Fibroblast of lung (primary cell): ENCODE measurements around the gene C2orf78. TPM values are rescaled to one million over a fixed set of nuclear protein-coding genes. Genes with fewer than 3 reads are reported as not detected.

ENCODE experiments used
- DNase-seq, 2 donors: peaks; one replicate each; pipeline versions ENCODE4 v3.0.0 to v3.0.0-alpha.2; 2010; ENCODE audit warnings: low read depth in 2 of 2
- H2AFZ ChIP-seq: 2 replicates; pipeline ENCODE4 v1.5.1; 2012; ENCODE audit warnings: low read length, control low read depth, inconsistent platforms
- H3K27ac ChIP-seq: 2 replicates; pipeline ENCODE4 v1.5.1; 2011; ENCODE audit warnings: low read length, control low read depth; ENCODE audit not compliant: insufficient read depth
- H3K27me3 ChIP-seq: 2 replicates; pipeline ENCODE4 v1.5.1; 2011; ENCODE audit warnings: mild to moderate bottlenecking, low read length; ENCODE audit not compliant: control insufficient read depth, insufficient read depth
- H3K36me3 ChIP-seq: 2 replicates; pipeline ENCODE4 v1.5.1; 2011; ENCODE audit warnings: low read length; ENCODE audit not compliant: control insufficient read depth, insufficient read depth
- H3K4me1 ChIP-seq: 2 replicates; pipeline ENCODE4 v1.5.1; 2011; ENCODE audit warnings: low read length; ENCODE audit not compliant: control insufficient read depth, insufficient read depth; ENCODE audit errors: extremely low read depth
- H3K4me2 ChIP-seq: 2 replicates; pipeline ENCODE4 v1.5.1; 2011; ENCODE audit warnings: low read length, control low read depth; ENCODE audit not compliant: insufficient read depth; ENCODE audit errors: extremely low read depth
- H3K4me3 ChIP-seq, 4 experiments: fragments of 200-600 bp in 1 of 4; sonication (generic) in 1 of 4; replicated peaks in 1 of 4; 2 replicates each; pipeline ENCODE4 v1.5.1; 2011 to 2016; ENCODE audit warnings: low read length in 4 of 4, low read depth in 3 of 4, mild to moderate bottlenecking in 3 of 4, control low read depth in 2 of 4, inconsistent platforms in 1 of 4, mixed read lengths in 1 of 4; ENCODE audit not compliant: insufficient read depth in 1 of 4; ENCODE audit errors: control extremely low read depth in 1 of 4
- H3K79me2 ChIP-seq: 2 replicates; pipeline ENCODE4 v1.5.1; 2012; ENCODE audit warnings: mild to moderate bottlenecking, low read length, inconsistent platforms; ENCODE audit not compliant: control insufficient read depth, insufficient read depth
- H3K9ac ChIP-seq: 2 replicates; pipeline ENCODE4 v1.5.1; 2011; ENCODE audit warnings: mild to moderate bottlenecking, low read length, control low read depth; ENCODE audit not compliant: insufficient read depth
- H3K9me3 ChIP-seq: 2 replicates; pipeline ENCODE4 v1.5.1; 2012; ENCODE audit warnings: low read depth, low read length; ENCODE audit not compliant: control insufficient read depth, insufficient read depth
- H4K20me1 ChIP-seq: 2 replicates; pipeline ENCODE4 v1.5.1; 2011; ENCODE audit warnings: low read length; ENCODE audit not compliant: control insufficient read depth, insufficient read depth; ENCODE audit errors: extremely low read depth
- CTCF ChIP-seq, 2 donors: IDR thresholded peaks in 1 of 2; conservative IDR thresholded peaks in 1 of 2; 1 replicate in 1 of 2; 2 replicates in 1 of 2; pipeline ENCODE4 v1.5.1; 2011 to 2012; ENCODE audit warnings: low read length in 2 of 2, control low read depth in 1 of 2, inconsistent platforms in 1 of 2, low read depth in 1 of 2, mild to moderate bottlenecking in 1 of 2
- EZH2 ChIP-seq: IDR thresholded peaks from 2 replicates; pipeline ENCODE4 v1.5.1; 2012; ENCODE audit warnings: low read length, control low read depth, mild to moderate bottlenecking; ENCODE audit errors: missing control alignments
- polyA plus RNA-seq, 2 donors: library from polyadenylated mRNA; depleted of rRNA in 1 of 2; stranded (reverse) in 1 of 2; unstranded in 1 of 2; fragments of >200 nt; gene quantifications; 2 replicates each; pipeline ENCODE4 v1.2.1, GENCODE V29; 2011 to 2012; ENCODE audit warnings: missing spikeins in 1 of 2
- total RNA-seq: library from RNA; depleted of rRNA; stranded (reverse); fragments of >200 nt; gene quantifications from 2 replicates; pipeline ENCODE4 v1.2.1, GENCODE V29; 2014

C2orf78 gene
- total and polyA plus RNA-seq, 2 donors (not counting 1 experiment from before 2014, with no cell fraction given), result not detected

- Histone ChIP-seq H3K4me3 (no peak overlapping the region), H3K27me3 (peaks cover 3% of the 10 kb centered on the region), H3K36me3 (no peaks in the 10 kb centered on the region), H3K9ac (no peak overlapping the region), H3K27ac (no peak overlapping the region), H2AFZ (no peak overlapping the region), H3K79me2 (no peaks in the 10 kb centered on the region), H3K4me1 (no peaks in the 10 kb centered on the region), H4K20me1 (no peaks in the 10 kb centered on the region), H3K9me3 (no peaks in the 10 kb centered on the region), H3K4me2 (no peak overlapping the region)
- no peak for DNase-seq
- TF ChIP-seq CTCF (conservative IDR thresholded peaks at IDR 0.05 in 1 of 2, IDR thresholded peaks at IDR 0.05 in 1 of 2; ENCODE audit: low read depth in 1 of 2, low read length in 2 of 2) (no peak), EZH2 (no peak)
These were observed 37.2 kb downstream of the C2orf78 start for GRCh38 chr2:73821227-73821626.

GRCh38 chr2:73821669-73822068, 37.7 kb downstream of the C2orf78 start:
- Histone ChIP-seq H4K20me1 (no peaks in the 10 kb centered on the region), H3K4me3 (no peak overlapping the region), H3K9me3 (no peaks in the 10 kb centered on the region), H3K27ac (no peak overlapping the region), H3K4me1 (no peaks in the 10 kb centered on the region), H2AFZ (no peak overlapping the region), H3K36me3 (no peaks in the 10 kb centered on the region), H3K9ac (no peak overlapping the region), H3K79me2 (no peaks in the 10 kb centered on the region), H3K4me2 (no peak overlapping the region), H3K27me3 (peaks cover 3% of the 10 kb centered on the region)
- no peak for TF ChIP-seq CTCF (conservative IDR thresholded peaks at IDR 0.05 in 1 of 2, IDR thresholded peaks at IDR 0.05 in 1 of 2; ENCODE audit: low read depth in 1 of 2, low read length in 2 of 2)
- TF ChIP-seq EZH2, result no peak
- no peak for DNase-seq

GRCh38 chr2:73822276-73822675, 38.3 kb downstream of the C2orf78 start:
- no peaks in the 10 kb centered on the region for H4K20me1 ChIP-seq
- no peak overlapping the region for H3K9ac ChIP-seq
- TF ChIP-seq CTCF (conservative IDR thresholded peaks at IDR 0.05 in 1 of 2, IDR thresholded peaks at IDR 0.05 in 1 of 2; ENCODE audit: low read depth in 1 of 2, low read length in 2 of 2) (no peak), EZH2 (no peak)
- no peaks in the 10 kb centered on the region for H3K79me2 ChIP-seq
- no peak for DNase-seq
- no peaks in the 10 kb centered on the region for H3K36me3 ChIP-seq
- H3K4me1 ChIP-seq, result no peaks in the 10 kb centered on the region
- H3K27ac ChIP-seq, result no peak overlapping the region
- no peak overlapping the region for H2AFZ ChIP-seq
- H3K9me3 ChIP-seq, result no peaks in the 10 kb centered on the region
- H3K4me2 ChIP-seq, result no peak overlapping the region
- H3K4me3 ChIP-seq, result no peak overlapping the region
- peaks cover 3% of the 10 kb centered on the region for H3K27me3 ChIP-seq
